ENCODE measurements around the gene ZNF618.
"Not testable (repeated sequence)": the region's sequence is repeated elsewhere in the genome, so short reads cannot be mapped to it uniquely, and the experiment has no call there.

Gene ZNF618

GRCh38 chr9:114070188-114071103, 194.3 kb downstream of the ZNF618 start:
- DNase-seq = no peak

DNA sequence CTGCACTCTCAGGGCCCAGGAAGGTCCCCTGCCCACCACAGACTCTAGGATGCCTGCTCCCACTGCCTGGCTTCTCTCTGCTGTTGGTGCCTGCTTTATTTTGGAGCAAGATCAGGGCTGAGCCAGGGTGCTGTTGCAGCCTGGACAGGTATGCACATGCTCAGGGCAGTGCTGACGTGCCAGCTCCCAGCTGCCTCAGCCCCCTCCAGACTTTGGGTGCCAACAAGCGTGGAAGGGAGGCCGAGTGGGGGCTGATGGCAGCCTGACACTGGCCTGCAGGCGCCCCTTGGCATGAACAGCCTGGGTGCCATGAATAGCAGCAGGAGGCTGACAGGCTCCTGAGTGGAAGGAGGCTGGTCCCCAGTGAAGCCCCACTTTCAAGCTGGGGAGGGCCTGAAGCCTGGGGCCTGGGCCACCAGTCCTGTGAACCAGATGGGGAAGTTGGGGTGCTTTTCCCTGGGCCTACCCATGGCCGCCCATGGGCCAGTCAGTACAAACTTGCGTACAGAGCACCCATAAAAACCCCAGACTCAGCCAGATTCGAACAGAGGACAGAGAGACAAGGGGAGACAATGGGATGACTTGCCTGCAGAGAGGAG, 195.2 kb downstream of the ZNF618 start:
- no peak for DNase-seq

GRCh38 chr9:114072184-114073140, 196.4 kb downstream of the ZNF618 start:
- no peak for DNase-seq

DNA sequence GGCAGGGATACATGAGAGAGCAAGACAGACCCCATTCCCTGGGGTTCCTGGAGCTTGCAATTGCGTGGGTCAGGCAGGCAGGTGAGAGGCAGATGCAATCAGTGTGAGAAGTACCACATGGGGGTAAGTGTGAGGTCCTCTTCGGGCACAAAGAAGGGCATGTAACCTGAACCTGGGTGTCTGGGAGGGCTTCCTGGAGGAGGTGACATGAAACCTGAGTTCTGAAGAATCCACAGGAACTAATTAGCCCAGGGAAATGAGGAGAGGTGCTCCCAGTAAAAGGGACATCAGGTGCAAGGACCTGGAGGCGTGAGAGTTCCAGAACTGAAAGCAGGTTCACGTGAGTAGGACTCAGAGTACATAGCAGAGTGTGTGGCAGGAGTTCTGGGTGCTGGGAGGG, 199.5 kb downstream of the ZNF618 start:
- no peak for DNase-seq

DNA sequence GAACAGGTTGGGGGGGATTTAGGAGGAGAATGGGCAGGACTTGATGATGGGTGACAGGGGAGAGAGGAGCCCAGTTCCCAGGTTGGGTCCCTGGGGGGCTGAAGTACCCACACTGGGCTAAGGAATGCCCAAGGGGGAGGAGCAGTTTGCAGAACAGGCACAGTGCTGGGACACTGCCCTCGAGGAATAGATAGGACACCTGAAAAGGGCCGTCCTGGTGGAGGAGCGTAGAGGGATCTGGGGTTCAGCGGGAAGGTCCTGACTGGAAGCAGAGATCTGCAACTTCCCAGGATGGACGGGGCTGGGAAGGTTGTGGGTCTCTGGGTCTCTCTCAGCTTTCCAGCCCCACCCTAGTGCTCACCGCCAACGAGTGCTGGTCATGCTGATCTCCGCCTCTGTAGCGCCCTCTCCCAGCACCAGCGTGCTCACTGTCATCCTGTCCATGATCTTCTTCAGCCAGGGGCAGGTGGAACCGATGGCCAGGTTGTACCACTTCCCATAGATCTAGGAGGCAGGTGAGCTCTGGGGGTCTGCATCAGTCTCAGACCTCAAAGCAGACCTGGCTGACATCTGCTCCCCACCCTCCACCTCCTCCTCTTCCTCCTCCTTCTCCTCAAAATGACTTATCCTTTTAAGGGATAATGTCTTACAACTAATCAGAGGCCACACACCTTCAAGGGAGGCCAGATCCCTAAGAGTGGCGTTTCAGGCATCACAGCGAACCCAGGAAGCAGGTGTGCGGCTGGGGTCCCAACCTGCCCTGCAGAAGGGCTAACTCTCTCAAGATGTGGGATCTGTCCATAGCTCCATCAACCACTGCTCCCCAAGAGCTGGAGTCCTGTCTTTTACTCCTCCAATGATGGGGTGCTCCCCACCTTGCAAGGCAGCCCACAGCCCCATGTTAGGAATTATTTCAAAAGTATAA, 200.4 kb downstream of the ZNF618 start:
- DNase-seq = no peak

DNA sequence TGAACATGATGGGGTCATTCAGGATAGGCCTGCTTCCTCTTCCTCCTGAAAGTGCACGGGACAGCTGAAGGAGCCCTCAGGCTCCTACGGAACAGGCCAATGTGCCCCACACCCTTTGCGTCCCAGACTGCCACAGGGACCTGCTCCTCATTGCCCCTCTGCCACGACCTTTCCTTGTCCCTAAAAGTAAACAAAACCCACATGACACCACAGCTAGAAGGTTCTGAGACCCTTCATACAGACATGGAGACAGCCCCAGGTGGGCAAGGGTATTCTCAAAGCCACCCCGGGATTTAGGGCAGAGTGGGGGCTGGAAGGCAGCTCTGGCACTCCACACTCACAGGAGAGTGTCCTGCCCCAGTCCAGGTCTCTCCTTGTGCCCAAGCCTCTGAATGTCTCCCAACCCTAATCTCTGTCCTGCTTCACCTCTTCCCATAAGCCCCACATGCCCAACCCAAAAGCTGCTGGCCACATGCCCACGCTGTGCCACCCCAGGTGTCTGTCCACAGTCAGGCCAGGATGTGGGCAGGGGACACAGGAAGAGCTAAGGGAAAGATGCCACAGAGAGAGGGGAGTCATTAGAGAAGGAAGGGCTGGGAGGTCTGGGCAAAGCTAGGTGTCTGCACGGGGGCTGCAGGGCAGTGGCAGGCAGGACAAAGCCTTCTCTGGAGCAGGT, 201.2 kb downstream of the ZNF618 start:
- no peak for DNase-seq

DNA sequence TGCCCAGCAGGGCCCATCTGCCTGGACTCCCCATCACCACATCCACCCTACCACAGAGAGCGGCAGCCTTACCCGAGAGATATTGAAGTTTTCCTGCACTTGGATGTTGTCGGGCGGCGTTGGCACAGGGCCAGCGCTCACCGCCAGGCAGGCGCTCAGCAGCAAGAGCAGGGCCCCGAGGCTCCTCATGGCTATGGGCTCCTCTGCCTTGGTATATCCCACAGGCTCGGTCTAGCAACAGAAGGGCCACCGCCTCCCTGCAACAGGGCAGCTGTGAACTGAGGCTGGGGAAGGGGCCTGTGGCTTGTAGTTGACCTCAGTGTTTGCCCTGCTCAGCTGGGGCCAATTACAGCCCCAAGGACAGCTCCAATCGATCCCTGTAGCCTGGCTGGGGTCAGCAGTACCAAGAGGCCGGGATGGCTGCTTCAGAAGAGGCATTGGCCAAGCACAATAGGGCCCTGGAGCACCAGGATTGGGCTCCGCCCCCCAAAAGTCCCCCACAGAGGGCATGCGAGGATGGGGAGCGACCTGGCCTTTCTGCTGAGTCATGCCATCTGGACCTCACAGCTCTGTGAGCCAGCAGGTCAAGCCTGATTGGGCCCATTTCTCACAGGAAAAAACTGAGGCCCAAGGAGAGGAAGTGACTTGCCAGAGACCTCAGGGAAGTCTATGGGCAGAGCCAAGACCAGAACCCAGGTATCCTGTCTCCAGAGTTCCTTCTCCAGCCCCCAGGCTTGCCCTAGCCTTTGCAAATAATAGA, 202.1 kb downstream of the ZNF618 start, which contains the start of gene AMBP:
AMBP (minus strand) TSS at position 280 of the 760 bp plus-strand sequence; CDS start at position 189, 91 bp downstream.
- DNase-seq = no peak

- DNase-seq = no peak
Measured at GRCh38 chr9:114078781-114079156, 202.7 kb downstream of the ZNF618 start.

- no peak for DNase-seq
Measured at GRCh38 chr9:114080195-114080772, 204.2 kb downstream of the ZNF618 start.

GRCh38 chr9:114080773-114081440, 204.8 kb downstream of the ZNF618 start:
- no peak for DNase-seq

GRCh38 chr9:114081441-114082016, 205.4 kb downstream of the ZNF618 start:
- no peak for DNase-seq

- DNase-seq = peak; percentile 61 to 74
Measured at GRCh38 chr9:114082017-114082762, 206.1 kb downstream of the ZNF618 start.

GRCh38 chr9:114082763-114083412, 206.8 kb downstream of the ZNF618 start:
- not testable (repeated sequence) for DNase-seq

- no peak for DNase-seq
Measured at GRCh38 chr9:114083666-114084065, 207.6 kb downstream of the ZNF618 start.

GRCh38 chr9:114084282-114085073, 208.4 kb downstream of the ZNF618 start:
- DNase-seq = no peak

- no peak for DNase-seq
Measured at GRCh38 chr9:114085387-114085789, 209.3 kb downstream of the ZNF618 start.

GRCh38 chr9:114086009-114086408, 209.9 kb downstream of the ZNF618 start:
- DNase-seq = no peak
